ENCODE data around the gene FBXL17.

Gene FBXL17

GRCh38 chr5:107941036-107941435, 440.9 kb downstream of the FBXL17 start:
- no peak for DNase-seq

- no peak for DNase-seq
Observed at GRCh38 chr5:107937651-107938355, 444.1 kb downstream of the FBXL17 start.

- no peak for DNase-seq
Observed at GRCh38 chr5:107937204-107937603, 444.7 kb downstream of the FBXL17 start.

- no peak for DNase-seq
Observed at GRCh38 chr5:107936515-107936914, 445.4 kb downstream of the FBXL17 start.

- no peak for DNase-seq
Observed at GRCh38 chr5:107935645-107936044, 446.3 kb downstream of the FBXL17 start.

GRCh38 chr5:107933326-107933725, 448.6 kb downstream of the FBXL17 start:
- DNase-seq = no peak

- DNase-seq = no peak
Observed at GRCh38 chr5:107930891-107931290, 451.0 kb downstream of the FBXL17 start.

GRCh38 chr5:107930092-107930491, 451.8 kb downstream of the FBXL17 start:
- no peak for DNase-seq

GRCh38 chr5:107929080-107929479, 452.8 kb downstream of the FBXL17 start:
- DNase-seq = no peak

- no peak for DNase-seq
Observed at GRCh38 chr5:107926121-107926520, 455.8 kb downstream of the FBXL17 start.

GRCh38 chr5:107925200-107925599, 456.7 kb downstream of the FBXL17 start:
- no peak for DNase-seq

GRCh38 chr5:107919969-107920368, 461.9 kb downstream of the FBXL17 start:
- no peak for DNase-seq

- no peak for DNase-seq
Observed at GRCh38 chr5:107919361-107919760, 462.5 kb downstream of the FBXL17 start.

- DNase-seq = no peak
Observed at GRCh38 chr5:107917983-107918382, 463.9 kb downstream of the FBXL17 start.

GRCh38 chr5:107916731-107917725, 464.9 kb downstream of the FBXL17 start:
- DNase-seq = no peak

- peak; percentile 35 for DNase-seq
Observed at GRCh38 chr5:107915176-107915812, 466.6 kb downstream of the FBXL17 start.

- no peak for DNase-seq
Observed at GRCh38 chr5:107913494-107913893, 468.4 kb downstream of the FBXL17 start.

GRCh38 chr5:107900721-107901120, 481.2 kb downstream of the FBXL17 start:
- DNase-seq = no peak

GRCh38 chr5:107894361-107894760, 487.5 kb downstream of the FBXL17 start:
- DNase-seq = no peak

GRCh38 chr5:107893642-107894041, 488.3 kb downstream of the FBXL17 start:
- peak; percentile 81 for DNase-seq

- DNase-seq = no peak
Observed at GRCh38 chr5:107889387-107889786, 492.5 kb downstream of the FBXL17 start.

- DNase-seq = no peak
Observed at GRCh38 chr5:107888541-107888940, 493.4 kb downstream of the FBXL17 start.

GRCh38 chr5:107887166-107887943, 494.5 kb downstream of the FBXL17 start:
- no peak for DNase-seq
